ENCODE measurements around the gene PADI6. TPM values are rescaled to one million over a fixed set of nuclear protein-coding genes. Genes with fewer than 3 reads are reported as not detected.

The PADI6 gene
- total and polyA plus RNA-seq, 2 donors (not counting 1 experiment from before 2014, with no cell fraction given), result 0.04 TPM; not detected in 1

DNA sequence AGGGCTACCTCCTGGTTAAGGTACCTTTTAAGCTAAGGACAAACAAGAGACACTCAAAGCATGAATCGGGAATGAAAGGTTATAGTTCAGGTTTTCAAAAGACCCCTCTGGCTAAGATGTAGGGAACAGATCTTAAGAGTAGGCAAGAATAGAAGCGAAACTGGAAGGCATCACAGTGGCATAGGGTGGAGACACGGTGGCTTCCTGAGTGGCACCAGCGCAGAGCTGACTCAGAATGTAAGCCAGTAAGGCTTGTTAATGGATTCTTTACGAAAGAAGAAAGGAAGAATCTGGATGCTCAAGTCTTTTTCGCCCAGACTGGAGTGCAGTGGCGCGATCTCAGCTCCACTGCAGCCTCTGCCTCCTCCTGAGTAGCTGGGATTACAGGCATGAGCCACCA lies 21.2 kb downstream of the PADI6 start:
- intact Hi-C loops (cut with micrococcal nuclease), result no loop called here
- no peak overlapping the region for H3K27ac Mint-ChIP-seq
- Histone ChIP-seq H3K4me2 (replicated peaks; ENCODE audit: low read depth, low read length, poor library complexity, severe bottlenecking) (no peak overlapping the region), H3K79me2 (ENCODE audit: control insufficient read depth, insufficient read depth, low read length) (no peaks in the 10 kb centered on the region), H3K4me3 (ENCODE audit: control extremely low read depth in 1 of 5, extremely low read depth in 1 of 5, insufficient read depth in 1 of 5, low read depth in 2 of 5, low read length in 4 of 5) (no peak overlapping the region), H3K27ac (ENCODE audit: low read length in 2 of 2) (no peak overlapping the region), H3K27me3 (replicated peaks in 1 of 4; ENCODE audit: control extremely low read depth in 1 of 4, control insufficient read depth in 3 of 4, insufficient read depth in 4 of 4, low read length in 3 of 4) (peaks cover 0 to 3% (median 0%) of the 10 kb centered on the region in 4 experiments), H3K36me3 (replicated peaks in 1 of 2; ENCODE audit: control extremely low read depth in 1 of 2, control insufficient read depth in 1 of 2, extremely low read depth in 1 of 2, insufficient read depth in 2 of 2, low read length in 1 of 2) (no peaks in the 10 kb centered on the region), H2AFZ (ENCODE audit: insufficient read depth, low read depth, low read length, poor library complexity, severe bottlenecking) (no peak overlapping the region), H3K9me3 (ENCODE audit: control extremely low read depth in 1 of 3, control insufficient read depth in 2 of 3, insufficient read depth in 1 of 3, low read length in 2 of 3) (no peaks in the 10 kb centered on the region), H4K20me1 (ENCODE audit: control insufficient read depth, insufficient read depth, low read length, poor library complexity, severe bottlenecking) (no peaks in the 10 kb centered on the region), H3K9ac (ENCODE audit: low read length) (no peak overlapping the region), H3K4me1 (ENCODE audit: control insufficient read depth in 2 of 2, insufficient read depth in 2 of 2, low read length in 2 of 2) (no peaks in the 10 kb centered on the region)
- WGBS (ENCODE audit: insufficient coverage), result 67% methylated on average over 8 of the region's 8 CpGs
- no peak for ATAC-seq (ENCODE audit: low read depth)
- ChIA-PET CTCF (interaction anchor here (1.3 kb wide), 1 partner anchor 8 kb away, joined by 3 read pairs; no protein-coding TSS in a partner anchor), POLR2A (no interaction called here)
- H3K27me3 Mint-ChIP-seq, result peaks cover 4% of the 10 kb centered on the region
- DNase-seq, result no peak
- H3K4me1 Mint-ChIP-seq, result no peaks in the 10 kb centered on the region
- TF ChIP-seq EZH2 (IDR thresholded peaks at IDR 0.05; ENCODE audit: borderline replicate concordance, insufficient read depth, low read depth, low read length, poor library complexity, severe bottlenecking) (no peak), CTCF (IDR thresholded peaks at IDR 0.05) (no peak)
- H3K9me3 Mint-ChIP-seq (ENCODE audit: insufficient read depth), result no peaks in the 10 kb centered on the region
- H3K4me3 Mint-ChIP-seq, result no peak overlapping the region

- Mint-ChIP-seq H3K4me3 (no peak overlapping the region), H3K27me3 (no peaks in the 10 kb centered on the region), H3K4me1 (no peaks in the 10 kb centered on the region), H3K27ac (no peak overlapping the region), H3K9me3 (ENCODE audit: insufficient read depth) (no peaks in the 10 kb centered on the region)
- CTCF ChIA-PET, result no interaction called here
- Histone ChIP-seq H4K20me1 (ENCODE audit: control insufficient read depth, insufficient read depth, low read length, poor library complexity, severe bottlenecking) (no peaks in the 10 kb centered on the region), H3K4me1 (ENCODE audit: control insufficient read depth in 2 of 2, insufficient read depth in 2 of 2, low read length in 2 of 2) (no peaks in the 10 kb centered on the region), H2AFZ (ENCODE audit: insufficient read depth, low read depth, low read length, poor library complexity, severe bottlenecking) (no peak overlapping the region), H3K9me3 (ENCODE audit: control extremely low read depth in 1 of 3, control insufficient read depth in 2 of 3, insufficient read depth in 1 of 3, low read length in 2 of 3) (no peaks in the 10 kb centered on the region), H3K36me3 (replicated peaks in 1 of 2; ENCODE audit: control extremely low read depth in 1 of 2, control insufficient read depth in 1 of 2, extremely low read depth in 1 of 2, insufficient read depth in 2 of 2, low read length in 1 of 2) (no peaks in the 10 kb centered on the region), H3K9ac (ENCODE audit: low read length) (no peak overlapping the region), H3K27ac (ENCODE audit: low read length in 2 of 2) (no peak overlapping the region), H3K27me3 (replicated peaks in 1 of 4; ENCODE audit: control extremely low read depth in 1 of 4, control insufficient read depth in 3 of 4, insufficient read depth in 4 of 4, low read length in 3 of 4) (peaks cover 0 to 3% (median 0%) of the 10 kb centered on the region in 4 experiments), H3K4me2 (replicated peaks; ENCODE audit: low read depth, low read length, poor library complexity, severe bottlenecking) (no peak overlapping the region), H3K4me3 (ENCODE audit: control extremely low read depth in 1 of 5, extremely low read depth in 1 of 5, insufficient read depth in 1 of 5, low read depth in 2 of 5, low read length in 4 of 5) (no peak overlapping the region), H3K79me2 (ENCODE audit: control insufficient read depth, insufficient read depth, low read length) (no peaks in the 10 kb centered on the region)
- WGBS (ENCODE audit: insufficient coverage), result 89% methylated on average over 5 of the region's 7 CpGs
- TF ChIP-seq CTCF (IDR thresholded peaks at IDR 0.05) (no peak), EZH2 (IDR thresholded peaks at IDR 0.05; ENCODE audit: borderline replicate concordance, insufficient read depth, low read depth, low read length, poor library complexity, severe bottlenecking) (no peak)
- POLR2A ChIA-PET, result no interaction called here
- intact Hi-C loops (cut with micrococcal nuclease), result no loop called here
- DNase-seq (no peak), ATAC-seq (ENCODE audit: low read depth) (no peak)
Measured at GRCh38 chr1:17397910-17398695, 26.1 kb downstream of the PADI6 start.

Measured in B cell (primary cell).